Stomach (tissue), 4 donors: ENCODE results near the gene ZMAT3.

Experiments
- CTCF ChIP-seq, 7 experiments: fragments of 450-650 bp in 4 of 7; fragments of 200-600 bp in 3 of 7; sonication (generic) in 3 of 7; IDR thresholded peaks; one replicate each; pipeline ENCODE4 v1.5.1; 2016 to 2019; ENCODE audit warnings: antibody characterized with exemption in 7 of 7, control low read depth in 2 of 7, mild to moderate bottlenecking in 1 of 7
- EP300 ChIP-seq: sonication (generic); formaldehyde crosslinking; IDR thresholded peaks from one replicate; pipeline ENCODE4 v1.6.1; 2017; ENCODE audit warnings: antibody characterized with exemption
- POLR2A ChIP-seq, 4 donors: fragments of 450-650 bp; IDR thresholded peaks; one replicate each; pipeline ENCODE4 v1.6.1; 2016; ENCODE audit warnings: antibody characterized with exemption in 4 of 4, control low read depth in 2 of 4, mild to moderate bottlenecking in 1 of 4, moderate library complexity in 1 of 4
- POLR2AphosphoS5 ChIP-seq, 3 donors: sonication (generic); formaldehyde crosslinking; IDR thresholded peaks; one replicate each; pipeline ENCODE4 v1.6.1; 2016; ENCODE audit warnings: antibody characterized with exemption in 3 of 3

GRCh38 chr3:179021119-179021903 lies 50.3 kb downstream of the ZMAT3 start:
- TF ChIP-seq CTCF (IDR thresholded peaks at IDR 0.05) (no peak), POLR2AphosphoS5 (IDR thresholded peaks at IDR 0.05) (no peak), EP300 (no peak), POLR2A (IDR thresholded peaks at IDR 0.05) (no peak)
